ENCODE data around the gene WDPCP.

The WDPCP gene

DNA sequence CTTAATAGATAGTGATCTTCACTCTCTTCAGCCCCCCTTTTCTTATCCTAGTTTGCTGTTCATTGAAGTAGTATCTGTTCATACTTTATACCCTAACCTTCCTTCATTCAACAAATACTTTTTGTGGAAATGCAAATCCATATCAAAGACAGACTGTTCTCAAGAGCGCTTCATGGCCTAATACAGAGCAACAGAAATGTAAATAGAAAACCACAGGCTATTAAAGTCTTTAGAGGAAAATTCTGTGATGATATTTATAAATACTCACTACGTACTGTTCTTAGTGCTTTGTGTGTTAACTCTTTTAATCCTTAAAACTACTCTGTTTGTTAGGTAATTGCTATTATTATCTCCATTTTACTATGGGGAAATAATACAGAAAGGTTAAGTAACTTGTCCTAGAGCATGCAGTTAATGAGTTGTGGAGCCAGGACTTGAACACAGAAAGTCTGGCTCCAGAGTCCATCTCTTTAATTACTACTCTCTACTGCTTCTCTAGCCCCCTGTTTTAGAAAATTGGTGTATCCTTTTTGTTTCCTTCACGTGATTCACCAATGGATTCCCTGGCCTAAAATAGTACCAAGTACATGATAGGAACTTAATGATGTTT is 3.4 kb upstream of the WDPCP start:
- peaks cover 9 to 19% of the 10 kb centered on the region in 2 donors for H3K4me1 ChIP-seq (ENCODE audit: control insufficient read depth in 2 of 2, insufficient read depth in 2 of 2, low read length in 2 of 2)
- no peaks in the 10 kb centered on the region for H3K9me3 ChIP-seq (ENCODE audit: control insufficient read depth in 2 of 2, low read length in 2 of 2)
- H3K4me3 ChIP-seq (ENCODE audit: low read length in 2 of 2) = no peak overlapping the region
- H3K36me3 ChIP-seq (ENCODE audit: control insufficient read depth in 2 of 2, insufficient read depth in 2 of 2, low read length in 2 of 2) = peaks cover 16% of the 10 kb centered on the region in 2 donors
- H3K27ac ChIP-seq (ENCODE audit: low read depth in 2 of 2, low read length in 2 of 2) = no peak overlapping the region
- no peaks in the 10 kb centered on the region for H3K27me3 ChIP-seq (ENCODE audit: control insufficient read depth in 2 of 2, insufficient read depth in 2 of 2, low read length in 2 of 2)
- H3K9ac ChIP-seq (ENCODE audit: low read depth in 1 of 2, low read length in 2 of 2) = no peak overlapping the region

DNA sequence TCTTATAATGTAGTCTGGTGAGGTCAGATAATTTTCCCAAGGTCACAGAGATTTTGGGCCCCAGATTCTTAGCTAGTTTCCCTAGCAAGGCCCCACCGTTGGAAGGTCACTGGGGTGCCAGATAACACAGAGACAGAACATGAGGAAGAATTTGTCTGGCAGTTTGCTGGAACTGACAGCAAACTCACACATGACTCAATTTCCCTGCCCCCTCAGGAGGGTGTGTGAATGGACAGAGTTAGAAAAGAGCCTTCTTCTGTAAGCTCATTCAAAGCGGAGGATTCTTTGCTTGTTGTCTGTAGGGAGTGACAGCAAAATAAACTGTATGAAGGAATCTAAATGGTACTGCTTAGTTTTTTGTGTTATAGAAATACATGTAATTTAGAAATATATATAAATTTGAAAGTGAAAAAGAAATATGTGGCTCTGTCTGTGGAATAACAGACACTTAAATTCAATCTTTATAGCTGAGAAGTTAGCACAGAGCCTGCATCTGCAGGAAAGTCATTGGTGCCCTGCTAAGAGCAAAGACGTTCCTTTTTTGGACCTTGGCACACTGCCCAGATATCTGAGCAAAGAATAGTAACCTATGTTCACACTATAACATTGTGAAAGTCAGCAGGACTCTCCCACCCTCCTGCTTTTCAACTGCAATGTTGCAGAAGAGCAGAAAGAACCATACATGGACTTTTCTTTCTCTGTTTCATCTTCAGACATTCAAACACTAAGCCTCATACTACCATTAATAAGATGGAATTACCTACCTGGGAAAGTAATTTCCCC is 2.5 kb upstream of the WDPCP start:
- H3K9ac ChIP-seq (ENCODE audit: low read depth in 1 of 2, low read length in 2 of 2) = no peak overlapping the region
- peaks cover 16% of the 10 kb centered on the region in 2 donors for H3K36me3 ChIP-seq (ENCODE audit: control insufficient read depth in 2 of 2, insufficient read depth in 2 of 2, low read length in 2 of 2)
- no peak overlapping the region for H3K27ac ChIP-seq (ENCODE audit: low read depth in 2 of 2, low read length in 2 of 2)
- no peaks in the 10 kb centered on the region for H3K27me3 ChIP-seq (ENCODE audit: control insufficient read depth in 2 of 2, insufficient read depth in 2 of 2, low read length in 2 of 2)
- H3K4me3 ChIP-seq (ENCODE audit: low read length in 2 of 2) = no peak overlapping the region
- no peaks in the 10 kb centered on the region for H3K9me3 ChIP-seq (ENCODE audit: control insufficient read depth in 2 of 2, low read length in 2 of 2)
- H3K4me1 ChIP-seq (ENCODE audit: control insufficient read depth in 2 of 2, insufficient read depth in 2 of 2, low read length in 2 of 2) = peaks cover 4 to 19% of the 10 kb centered on the region in 2 donors

DNA sequence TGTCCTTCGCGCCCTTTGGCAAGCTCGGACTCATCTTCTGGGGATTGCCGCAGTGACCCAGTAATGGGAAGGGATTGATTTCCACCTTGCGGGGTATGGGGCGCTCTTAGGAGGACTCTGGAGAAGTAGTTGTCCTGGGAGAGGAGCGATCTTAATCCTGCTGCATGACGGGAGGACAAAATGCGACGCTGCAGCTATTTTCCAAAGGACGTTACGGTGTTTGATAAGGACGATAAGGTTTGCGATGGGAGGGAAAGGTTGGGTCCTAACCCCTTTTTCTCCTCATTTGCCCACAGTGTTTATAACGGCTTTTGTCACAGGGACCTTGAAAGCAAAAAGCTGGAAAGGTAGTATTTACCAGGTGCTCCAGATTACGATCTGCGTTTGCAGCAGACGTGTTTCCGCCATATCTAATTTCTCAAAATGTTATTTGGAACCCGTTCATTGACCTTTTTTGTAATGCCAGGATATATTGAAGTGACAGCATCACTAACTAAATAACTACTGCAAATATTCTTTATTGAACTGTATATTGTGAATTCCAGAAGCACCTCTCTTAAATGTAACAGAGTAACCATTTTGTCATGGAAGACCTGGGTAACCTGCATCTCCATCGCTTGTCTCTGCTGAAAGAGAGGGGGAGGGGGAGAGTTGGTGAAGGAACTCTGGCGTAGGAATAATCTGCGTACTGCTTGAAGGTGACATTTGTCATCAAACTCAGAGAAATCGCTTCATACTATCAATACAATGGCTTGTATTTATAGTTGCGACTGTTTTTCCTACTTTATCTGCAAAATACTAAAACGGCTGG is 1.1 kb upstream of the WDPCP start:
- peak overlapping the region; percentile 92 to 100 for H3K4me3 ChIP-seq (ENCODE audit: low read length in 2 of 2)
- no peaks in the 10 kb centered on the region for H3K27me3 ChIP-seq (ENCODE audit: control insufficient read depth in 2 of 2, insufficient read depth in 2 of 2, low read length in 2 of 2)
- no peaks in the 10 kb centered on the region for H3K9me3 ChIP-seq (ENCODE audit: control insufficient read depth in 2 of 2, low read length in 2 of 2)
- peak overlapping the region; percentile 85 to 96 for H3K9ac ChIP-seq (ENCODE audit: low read depth in 1 of 2, low read length in 2 of 2)
- peak overlapping the region; percentile 92 to 94 for H3K27ac ChIP-seq (ENCODE audit: low read depth in 2 of 2, low read length in 2 of 2)
- H3K36me3 ChIP-seq (ENCODE audit: control insufficient read depth in 2 of 2, insufficient read depth in 2 of 2, low read length in 2 of 2) = peaks cover 4 to 5% of the 10 kb centered on the region in 2 donors
- H3K4me1 ChIP-seq (ENCODE audit: control insufficient read depth in 2 of 2, insufficient read depth in 2 of 2, low read length in 2 of 2) = peaks cover 4 to 19% of the 10 kb centered on the region in 2 donors

DNA sequence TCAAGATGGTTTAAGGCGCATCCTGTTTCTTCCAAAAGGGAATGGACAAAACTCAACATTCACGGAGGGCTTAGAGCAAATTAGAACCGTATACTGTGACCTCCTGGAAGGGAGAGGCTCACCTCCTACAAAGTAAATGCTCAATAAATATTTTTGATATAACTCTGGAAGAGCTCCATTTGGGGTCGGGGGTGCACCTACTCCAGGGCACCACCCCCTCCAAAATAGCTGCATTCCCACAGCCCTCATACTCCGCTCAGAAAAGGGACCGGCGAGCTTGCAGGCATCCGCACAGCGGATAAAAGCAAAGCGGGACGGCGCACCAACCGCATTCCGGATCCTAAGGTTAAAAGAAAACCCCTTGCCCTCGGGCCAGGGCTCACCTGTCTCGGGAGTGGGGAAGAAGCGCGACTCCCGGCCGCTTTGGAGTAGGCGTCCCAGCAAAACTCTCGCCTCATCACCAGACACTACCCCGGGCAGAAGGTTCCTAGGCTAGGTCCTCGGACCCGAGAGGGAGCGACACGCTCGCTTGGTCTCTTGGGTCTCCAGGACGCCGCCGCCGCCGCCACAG is 378 bp downstream of the WDPCP start:
- peaks cover 4 to 19% of the 10 kb centered on the region in 2 donors for H3K4me1 ChIP-seq (ENCODE audit: control insufficient read depth in 2 of 2, insufficient read depth in 2 of 2, low read length in 2 of 2)

DNA sequence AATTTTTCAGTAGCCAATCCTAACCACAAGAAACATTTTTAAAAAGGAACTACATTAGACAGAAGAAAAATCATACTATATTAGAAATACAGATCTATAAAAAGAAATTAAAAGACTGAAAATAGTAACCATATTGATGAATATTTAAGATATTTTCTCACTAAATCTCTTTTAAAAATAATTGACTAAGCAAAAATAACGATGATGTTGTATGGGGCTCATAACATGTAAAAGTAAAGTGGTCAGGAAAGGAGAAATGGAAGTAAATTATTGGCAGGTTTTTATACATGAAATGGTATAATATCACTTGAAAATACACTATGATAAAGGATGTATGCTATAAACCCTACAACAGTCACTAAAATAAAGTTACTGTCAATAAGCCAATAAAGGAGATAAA is 5.4 kb downstream of the WDPCP start:
- no peak overlapping the region for H3K9ac ChIP-seq (ENCODE audit: low read depth in 1 of 2, low read length in 2 of 2)
- no peak overlapping the region for H3K27ac ChIP-seq (ENCODE audit: low read depth in 2 of 2, low read length in 2 of 2)
- H3K4me3 ChIP-seq (ENCODE audit: low read length in 2 of 2) = no peak overlapping the region

More for the DNA sequence above, 378 bp downstream of the WDPCP start:
- Histone ChIP-seq H3K36me3 (ENCODE audit: control insufficient read depth in 2 of 2, insufficient read depth in 2 of 2, low read length in 2 of 2) (peaks cover 0 to 3% of the 10 kb centered on the region in 2 donors), H3K4me3 (ENCODE audit: low read length in 2 of 2) (peak overlapping the region; percentile 92 to 100), H3K9me3 (ENCODE audit: control insufficient read depth in 2 of 2, low read length in 2 of 2) (no peaks in the 10 kb centered on the region), H3K9ac (ENCODE audit: low read depth in 1 of 2, low read length in 2 of 2) (peak overlapping the region; percentile 85 to 96), H3K27me3 (ENCODE audit: control insufficient read depth in 2 of 2, insufficient read depth in 2 of 2, low read length in 2 of 2) (no peaks in the 10 kb centered on the region), H3K27ac (ENCODE audit: low read depth in 2 of 2, low read length in 2 of 2) (peak overlapping the region; percentile 92 to 94)

DNA sequence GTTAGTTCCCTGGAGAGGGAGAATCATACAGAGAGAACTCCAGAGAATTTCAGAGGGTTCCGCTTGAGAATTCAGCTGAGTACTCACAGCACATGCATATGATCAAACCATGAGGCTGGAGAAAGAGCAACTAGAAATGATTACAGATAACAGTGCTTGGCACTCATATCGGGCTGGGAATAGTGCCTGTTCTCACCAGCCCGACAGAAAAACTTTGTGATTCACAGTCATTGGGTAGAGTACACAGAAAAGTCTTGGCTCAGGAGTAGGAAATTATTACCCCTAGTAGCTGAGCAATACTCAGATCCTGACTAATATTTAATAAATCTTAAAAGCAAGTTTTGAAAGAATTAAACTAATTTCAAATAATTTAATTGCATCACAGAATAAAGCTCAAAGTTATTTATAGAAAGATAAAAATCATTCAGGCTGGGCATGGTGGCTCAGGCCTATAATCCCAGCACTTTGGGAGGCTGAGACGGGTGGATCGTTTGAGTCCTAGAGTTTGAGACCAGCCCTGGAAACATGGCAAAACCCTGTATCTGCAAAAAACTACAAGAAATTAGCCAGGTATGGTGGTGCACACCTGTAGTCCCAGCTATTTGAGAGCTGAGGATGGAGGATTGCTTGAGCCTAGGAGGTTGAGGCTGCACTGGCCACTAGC is 6.8 kb downstream of the WDPCP start:
- H3K27ac ChIP-seq (ENCODE audit: low read depth in 2 of 2, low read length in 2 of 2) = no peak overlapping the region
- no peaks in the 10 kb centered on the region for H3K27me3 ChIP-seq (ENCODE audit: control insufficient read depth in 2 of 2, insufficient read depth in 2 of 2, low read length in 2 of 2)
- H3K9me3 ChIP-seq (ENCODE audit: control insufficient read depth in 2 of 2, low read length in 2 of 2) = no peaks in the 10 kb centered on the region
- no peak overlapping the region for H3K9ac ChIP-seq (ENCODE audit: low read depth in 1 of 2, low read length in 2 of 2)
- H3K36me3 ChIP-seq (ENCODE audit: control insufficient read depth in 2 of 2, insufficient read depth in 2 of 2, low read length in 2 of 2) = no peaks in the 10 kb centered on the region
- no peak overlapping the region for H3K4me3 ChIP-seq (ENCODE audit: low read length in 2 of 2)
- no peaks in the 10 kb centered on the region for H3K4me1 ChIP-seq (ENCODE audit: control insufficient read depth in 2 of 2, insufficient read depth in 2 of 2, low read length in 2 of 2)

More for the DNA sequence above, 5.4 kb downstream of the WDPCP start:
- Histone ChIP-seq H3K36me3 (ENCODE audit: control insufficient read depth in 2 of 2, insufficient read depth in 2 of 2, low read length in 2 of 2) (no peaks in the 10 kb centered on the region), H3K4me1 (ENCODE audit: control insufficient read depth in 2 of 2, insufficient read depth in 2 of 2, low read length in 2 of 2) (peaks cover 0 to 6% of the 10 kb centered on the region in 2 donors), H3K27me3 (ENCODE audit: control insufficient read depth in 2 of 2, insufficient read depth in 2 of 2, low read length in 2 of 2) (no peaks in the 10 kb centered on the region), H3K9me3 (ENCODE audit: control insufficient read depth in 2 of 2, low read length in 2 of 2) (no peaks in the 10 kb centered on the region)

DNA sequence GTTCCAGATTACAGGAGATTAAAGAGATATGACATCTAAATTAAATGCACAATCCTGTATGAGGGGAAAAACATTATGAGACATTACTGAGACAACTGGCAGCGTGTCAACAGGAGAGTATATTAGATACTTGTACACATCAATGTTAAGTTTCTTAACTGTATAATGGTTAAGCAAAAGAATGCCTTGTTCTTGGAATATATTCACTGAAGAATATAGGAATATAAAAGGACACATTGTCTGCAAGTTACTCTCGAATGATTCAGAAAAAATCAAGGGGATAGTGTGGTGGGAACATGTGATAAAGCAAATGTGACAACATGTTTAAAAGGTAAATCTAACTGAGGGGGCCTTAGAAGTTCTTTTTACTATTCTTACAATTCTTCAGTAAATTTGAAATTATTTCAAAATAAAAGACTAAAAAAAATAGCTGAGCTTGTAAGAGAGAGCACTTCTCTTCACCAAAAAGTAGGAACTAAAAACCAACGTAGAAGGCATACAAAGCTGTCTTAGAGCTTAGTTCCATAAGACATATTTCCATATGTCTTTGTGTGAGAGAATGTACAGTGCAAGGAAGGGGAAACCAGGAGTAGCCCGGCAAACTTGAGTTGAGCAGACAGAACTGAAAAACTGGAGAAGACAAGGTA is 7.5 kb downstream of the WDPCP start:
- no peaks in the 10 kb centered on the region for H3K4me1 ChIP-seq (ENCODE audit: control insufficient read depth in 2 of 2, insufficient read depth in 2 of 2, low read length in 2 of 2)
- H3K4me3 ChIP-seq (ENCODE audit: low read length in 2 of 2) = no peak overlapping the region
- no peak overlapping the region for H3K9ac ChIP-seq (ENCODE audit: low read depth in 1 of 2, low read length in 2 of 2)
- H3K27me3 ChIP-seq (ENCODE audit: control insufficient read depth in 2 of 2, insufficient read depth in 2 of 2, low read length in 2 of 2) = no peaks in the 10 kb centered on the region
- no peak overlapping the region for H3K27ac ChIP-seq (ENCODE audit: low read depth in 2 of 2, low read length in 2 of 2)
- no peaks in the 10 kb centered on the region for H3K9me3 ChIP-seq (ENCODE audit: control insufficient read depth in 2 of 2, low read length in 2 of 2)
- no peaks in the 10 kb centered on the region for H3K36me3 ChIP-seq (ENCODE audit: control insufficient read depth in 2 of 2, insufficient read depth in 2 of 2, low read length in 2 of 2)

DNA sequence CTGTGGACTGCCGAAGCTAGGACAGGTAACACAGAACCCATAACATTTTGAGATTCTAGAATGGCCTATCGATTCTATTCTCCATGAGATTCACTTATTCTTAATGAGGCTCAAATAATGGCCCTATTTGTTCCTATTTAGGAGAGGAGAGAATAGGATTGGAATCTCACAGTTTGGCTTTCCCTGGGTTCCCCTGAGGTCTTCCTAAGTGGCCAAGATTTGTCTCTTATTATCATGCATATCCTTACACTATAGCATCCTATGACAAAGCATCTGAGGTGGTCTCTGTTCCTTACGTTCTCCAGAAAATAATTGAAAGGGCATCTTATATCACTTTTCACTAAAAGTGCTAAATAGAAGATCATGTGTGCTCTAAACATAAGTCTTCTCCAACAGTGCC is 9.5 kb downstream of the WDPCP start:
- Histone ChIP-seq H3K27me3 (ENCODE audit: control insufficient read depth in 2 of 2, insufficient read depth in 2 of 2, low read length in 2 of 2) (no peaks in the 10 kb centered on the region), H3K4me1 (ENCODE audit: control insufficient read depth in 2 of 2, insufficient read depth in 2 of 2, low read length in 2 of 2) (no peaks in the 10 kb centered on the region), H3K27ac (ENCODE audit: low read depth in 2 of 2, low read length in 2 of 2) (no peak overlapping the region), H3K9me3 (ENCODE audit: control insufficient read depth in 2 of 2, low read length in 2 of 2) (no peaks in the 10 kb centered on the region), H3K36me3 (ENCODE audit: control insufficient read depth in 2 of 2, insufficient read depth in 2 of 2, low read length in 2 of 2) (no peaks in the 10 kb centered on the region), H3K9ac (ENCODE audit: low read depth in 1 of 2, low read length in 2 of 2) (no peak overlapping the region), H3K4me3 (ENCODE audit: low read length in 2 of 2) (no peak overlapping the region)

DNA sequence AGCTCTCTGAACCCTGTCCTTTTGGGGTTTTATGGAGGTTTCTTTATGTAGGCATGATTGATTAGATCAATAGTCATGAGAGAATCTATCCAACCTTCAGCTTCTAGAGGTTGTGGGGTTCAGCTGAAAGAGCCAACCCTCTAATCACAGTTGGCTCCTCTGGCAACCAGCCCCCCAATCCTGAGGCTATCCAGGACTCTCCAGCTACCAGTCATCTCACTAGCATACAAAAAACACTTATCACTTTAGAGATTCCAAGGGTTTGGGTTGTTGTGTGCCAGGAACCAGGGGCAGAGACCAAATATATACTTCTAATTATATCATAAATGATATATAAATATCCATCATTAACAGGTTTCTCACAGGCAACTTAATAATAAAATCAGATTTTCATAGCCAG is 11.7 kb downstream of the WDPCP start:
- H3K9ac ChIP-seq (ENCODE audit: low read depth in 1 of 2, low read length in 2 of 2) = no peak overlapping the region
- no peak overlapping the region for H3K4me3 ChIP-seq (ENCODE audit: low read length in 2 of 2)
- H3K36me3 ChIP-seq (ENCODE audit: control insufficient read depth in 2 of 2, insufficient read depth in 2 of 2, low read length in 2 of 2) = no peaks in the 10 kb centered on the region
- no peaks in the 10 kb centered on the region for H3K9me3 ChIP-seq (ENCODE audit: control insufficient read depth in 2 of 2, low read length in 2 of 2)
- H3K27ac ChIP-seq (ENCODE audit: low read depth in 2 of 2, low read length in 2 of 2) = no peak overlapping the region
- H3K27me3 ChIP-seq (ENCODE audit: control insufficient read depth in 2 of 2, insufficient read depth in 2 of 2, low read length in 2 of 2) = no peaks in the 10 kb centered on the region
- H3K4me1 ChIP-seq (ENCODE audit: control insufficient read depth in 2 of 2, insufficient read depth in 2 of 2, low read length in 2 of 2) = no peaks in the 10 kb centered on the region

Data from mucosa of rectum (tissue), 2 donors.